GM13977 (cell line): ENCODE data around the gene GALNT7.

Experiments
- DNase-seq: peaks from one replicate; pipeline ENCODE4 v3.0.0; 2012; ENCODE audit warnings: low spot score
- in situ Hi-C: fragments of 300-500 bp; cut with MboI; formaldehyde crosslinking; loops from one replicate; pipeline ENCODE4 v1.12.0; 2022; ENCODE audit warnings: low sequenced_read_pairs, low pct_unique_long_range_greater_than_20kb, mixed read lengths, inconsistent platforms; ENCODE audit not compliant: unreplicated experiment
- TF ChIP-seq, protein P1 (sequence below): IDR thresholded peaks from 2 replicates; pipeline ENCODE4 v1.5.1; 2012; ENCODE audit warnings: mild to moderate bottlenecking, control low read depth; ENCODE audit not compliant: insufficient read depth; ENCODE audit errors: extremely low read depth, missing control alignments

GALNT7 gene

GRCh38 chr4:173188648-173189047, 20.0 kb downstream of the GALNT7 start:
- TF ChIP-seq, protein P1, sequence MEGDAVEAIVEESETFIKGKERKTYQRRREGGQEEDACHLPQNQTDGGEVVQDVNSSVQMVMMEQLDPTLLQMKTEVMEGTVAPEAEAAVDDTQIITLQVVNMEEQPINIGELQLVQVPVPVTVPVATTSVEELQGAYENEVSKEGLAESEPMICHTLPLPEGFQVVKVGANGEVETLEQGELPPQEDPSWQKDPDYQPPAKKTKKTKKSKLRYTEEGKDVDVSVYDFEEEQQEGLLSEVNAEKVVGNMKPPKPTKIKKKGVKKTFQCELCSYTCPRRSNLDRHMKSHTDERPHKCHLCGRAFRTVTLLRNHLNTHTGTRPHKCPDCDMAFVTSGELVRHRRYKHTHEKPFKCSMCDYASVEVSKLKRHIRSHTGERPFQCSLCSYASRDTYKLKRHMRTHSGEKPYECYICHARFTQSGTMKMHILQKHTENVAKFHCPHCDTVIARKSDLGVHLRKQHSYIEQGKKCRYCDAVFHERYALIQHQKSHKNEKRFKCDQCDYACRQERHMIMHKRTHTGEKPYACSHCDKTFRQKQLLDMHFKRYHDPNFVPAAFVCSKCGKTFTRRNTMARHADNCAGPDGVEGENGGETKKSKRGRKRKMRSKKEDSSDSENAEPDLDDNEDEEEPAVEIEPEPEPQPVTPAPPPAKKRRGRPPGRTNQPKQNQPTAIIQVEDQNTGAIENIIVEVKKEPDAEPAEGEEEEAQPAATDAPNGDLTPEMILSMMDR: no peak
- in situ Hi-C loops: no loop called here
- no peak for DNase-seq

DNA sequence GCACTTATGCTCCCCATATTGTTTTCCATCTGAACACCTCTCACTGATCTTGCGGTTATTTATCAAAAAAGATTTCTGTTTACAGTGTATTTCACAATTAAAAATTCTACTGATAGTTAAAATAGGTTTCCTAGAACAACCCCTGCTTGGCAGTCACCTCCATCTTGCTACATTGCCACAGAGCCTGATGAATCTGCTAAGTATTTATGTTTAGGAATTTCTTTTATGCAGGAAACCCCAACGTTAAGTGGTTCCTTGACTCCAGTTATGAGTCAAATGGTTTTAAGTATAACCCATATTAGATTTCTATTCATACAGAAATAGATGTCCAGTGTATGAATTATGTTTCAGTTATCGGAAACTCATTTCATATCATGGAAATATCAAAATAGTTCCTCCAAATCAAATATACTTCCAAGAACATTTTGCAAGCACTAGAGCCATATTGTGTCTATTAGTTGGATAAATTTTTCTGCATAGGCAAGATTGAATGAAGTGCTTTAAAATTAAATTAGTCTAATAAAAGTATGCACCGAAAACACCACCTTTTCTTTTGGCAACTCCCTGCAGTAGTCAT, 20.6 kb downstream of the GALNT7 start:
- TF ChIP-seq, protein P1: no peak
- no peak for DNase-seq
- in situ Hi-C loops: no loop called here

- in situ Hi-C loops: no loop called here
- TF ChIP-seq, protein P1: no peak
- DNase-seq: no peak
Measured at GRCh38 chr4:173191623-173192041, 23.0 kb downstream of the GALNT7 start.

DNA sequence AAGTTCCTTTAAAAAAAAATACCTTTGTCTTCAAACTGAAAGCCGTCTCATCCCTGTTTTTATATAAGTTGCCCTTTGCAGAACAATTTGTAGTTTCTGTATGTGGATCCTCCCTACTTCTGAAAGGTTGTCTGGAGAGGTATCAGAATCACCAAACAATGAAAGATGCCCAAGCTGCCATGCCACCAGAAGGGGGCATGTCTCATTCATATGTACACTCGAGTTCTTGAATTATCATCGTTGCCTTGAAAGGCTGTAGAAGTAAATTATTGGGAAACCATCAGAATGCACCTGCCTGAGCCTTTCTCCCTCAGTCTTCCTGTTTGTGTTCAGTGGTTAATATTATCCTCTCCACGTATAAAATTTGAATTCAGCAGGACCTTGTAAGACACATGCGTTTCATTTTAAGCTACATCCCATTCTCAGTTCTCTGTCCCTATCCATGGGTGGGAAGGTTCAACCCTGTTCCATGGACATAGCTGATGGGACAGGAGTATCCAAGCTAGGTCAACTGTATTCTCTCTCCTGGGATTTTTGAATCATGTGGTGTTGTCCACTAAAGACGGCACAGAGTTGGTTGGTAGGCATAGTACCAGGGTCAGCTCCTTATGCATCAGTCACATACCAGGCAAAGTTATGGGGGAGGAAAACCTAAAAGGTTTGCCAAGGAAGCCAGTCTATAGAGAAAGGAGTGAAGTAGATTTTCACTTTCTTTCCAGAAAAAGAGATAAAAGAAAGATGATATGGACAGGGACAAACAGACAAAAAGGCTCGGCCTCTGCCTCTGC, 24.0 kb downstream of the GALNT7 start:
- in situ Hi-C loops: no loop called here
- TF ChIP-seq, protein P1: peak; percentile 26
- DNase-seq: no peak

- in situ Hi-C loops: no loop called here
- DNase-seq: no peak
- TF ChIP-seq, protein P1: no peak
Measured at GRCh38 chr4:173194157-173194556, 25.5 kb downstream of the GALNT7 start.

- in situ Hi-C loops: no loop called here
- TF ChIP-seq, protein P1: no peak
- DNase-seq: no peak
Measured at GRCh38 chr4:173195109-173195508, 26.5 kb downstream of the GALNT7 start.
